ENCODE data around the gene OLIG1.

The OLIG1 gene

GRCh38 chr21:33063907-33064622, 5.9 kb upstream of the OLIG1 start:
- DNase-seq (ENCODE audit: low read depth): no peak

- DNase-seq (ENCODE audit: low read depth): no peak
Observed at GRCh38 chr21:33064623-33065390, 5.1 kb upstream of the OLIG1 start.

GRCh38 chr21:33067043-33067442, 2.9 kb upstream of the OLIG1 start:
- DNase-seq (ENCODE audit: low read depth): no peak

GRCh38 chr21:33067457-33067856, 2.5 kb upstream of the OLIG1 start:
- DNase-seq (ENCODE audit: low read depth): no peak

GRCh38 chr21:33069243-33069642, 698 bp upstream of the OLIG1 start:
- no peak for DNase-seq (ENCODE audit: low read depth)

GRCh38 chr21:33069645-33069993, 322 bp upstream of the OLIG1 start:
- no peak for DNase-seq (ENCODE audit: low read depth)

GRCh38 chr21:33070744-33070997, 730 bp downstream of the OLIG1 start:
- DNase-seq (ENCODE audit: low read depth): no peak

GRCh38 chr21:33070998-33071769, 1.2 kb downstream of the OLIG1 start:
- DNase-seq (ENCODE audit: low read depth): no peak

- no peak for DNase-seq (ENCODE audit: low read depth)
Observed at GRCh38 chr21:33071770-33072306, 1.9 kb downstream of the OLIG1 start.

- DNase-seq (ENCODE audit: low read depth): no peak
Observed at GRCh38 chr21:33073636-33074035, 3.7 kb downstream of the OLIG1 start.

- DNase-seq (ENCODE audit: low read depth): no peak
Observed at GRCh38 chr21:33075128-33075527, 5.2 kb downstream of the OLIG1 start.

GRCh38 chr21:33075596-33076195, 5.8 kb downstream of the OLIG1 start:
- DNase-seq (ENCODE audit: low read depth): no peak

GRCh38 chr21:33076600-33077329, 6.8 kb downstream of the OLIG1 start:
- DNase-seq (ENCODE audit: low read depth): no peak

- no peak for DNase-seq (ENCODE audit: low read depth)
Observed at GRCh38 chr21:33078907-33079582, 9.1 kb downstream of the OLIG1 start.

GRCh38 chr21:33080376-33080775, 10.4 kb downstream of the OLIG1 start:
- DNase-seq (ENCODE audit: low read depth): no peak

GRCh38 chr21:33080776-33081175, 10.8 kb downstream of the OLIG1 start:
- no peak for DNase-seq (ENCODE audit: low read depth)

- no peak for DNase-seq (ENCODE audit: low read depth)
Observed at GRCh38 chr21:33088384-33088783, 18.4 kb downstream of the OLIG1 start.

GRCh38 chr21:33089395-33090119, 19.6 kb downstream of the OLIG1 start:
- DNase-seq (ENCODE audit: low read depth): no peak

GRCh38 chr21:33096426-33096825, 26.5 kb downstream of the OLIG1 start:
- DNase-seq (ENCODE audit: low read depth): no peak

GRCh38 chr21:33099131-33099530, 29.2 kb downstream of the OLIG1 start:
- no peak for DNase-seq (ENCODE audit: low read depth)
